Breast epithelium (tissue), 3 donors: Measurements from ENCODE around the gene EML5.

Experiments
- CTCF ChIP-seq, 3 donors: fragments of 450-650 bp; IDR thresholded peaks; one replicate each; pipeline ENCODE4 v1.5.1; 2016 to 2017; ENCODE audit warnings: antibody characterized with exemption in 3 of 3, mild to moderate bottlenecking in 3 of 3, moderate library complexity in 3 of 3
- POLR2A ChIP-seq: fragments of 450-650 bp; IDR thresholded peaks from one replicate; pipeline ENCODE4 v1.6.1; 2016; ENCODE audit warnings: antibody characterized with exemption, mild to moderate bottlenecking, moderate library complexity
- POLR2AphosphoS5 ChIP-seq, 3 donors: sonication (generic); formaldehyde crosslinking; IDR thresholded peaks; one replicate each; pipeline ENCODE4 v1.6.1; 2017; ENCODE audit warnings: antibody characterized with exemption in 3 of 3

GRCh38 chr14:88562532-88562830 is 230.3 kb downstream of the EML5 start:
- TF ChIP-seq CTCF (IDR thresholded peaks at IDR 0.05) (no peak), POLR2AphosphoS5 (IDR thresholded peaks at IDR 0.05) (no peak), POLR2A (no peak)
